ENCODE data around the gene C10orf53.
"Not testable (repeated sequence)": the region's sequence is repeated elsewhere in the genome, so short reads cannot be mapped to it uniquely, and the experiment has no call there.

The C10orf53 gene

DNA sequence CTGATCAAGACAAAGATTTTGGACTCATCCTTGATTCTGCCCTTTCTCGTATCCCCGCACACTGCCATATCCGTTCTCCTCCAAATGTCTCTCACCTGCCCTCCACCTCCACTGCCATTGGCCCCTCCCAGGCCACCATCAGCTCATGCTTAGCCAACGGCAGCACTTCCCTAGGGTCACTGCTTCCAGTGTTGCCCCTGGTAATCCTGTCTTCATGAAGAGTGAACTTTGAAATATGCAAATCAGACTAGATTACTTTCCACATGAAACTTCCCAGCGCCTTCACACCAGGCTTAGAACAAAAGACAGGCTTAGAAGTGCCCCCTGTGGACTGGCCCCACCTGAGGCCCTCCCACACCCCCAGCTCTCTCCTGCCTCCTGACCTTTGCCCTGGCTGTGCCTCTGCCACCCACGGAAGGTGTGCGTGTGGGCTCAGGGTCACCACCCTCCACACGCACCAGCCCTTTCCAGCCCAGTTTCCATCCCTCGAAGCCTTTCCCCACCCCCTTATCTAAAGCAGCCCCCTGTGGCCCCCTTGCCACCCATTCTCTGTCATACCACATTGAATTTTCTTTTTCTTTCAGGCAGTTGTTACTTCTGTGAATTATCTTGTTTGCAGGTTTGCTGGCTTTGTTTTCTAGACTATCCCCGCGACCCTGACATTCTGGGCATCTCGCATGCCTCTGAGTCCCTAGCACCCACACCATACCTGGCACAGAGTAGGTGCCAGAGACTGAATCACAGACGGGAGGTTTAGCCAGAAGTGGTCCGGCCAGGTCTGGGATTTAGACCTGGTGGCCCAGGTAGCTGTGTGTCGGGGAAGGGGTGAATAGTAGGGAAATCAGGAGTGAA lies 26.8 kb upstream of the C10orf53 start:
- DNase-seq: no peak

DNA sequence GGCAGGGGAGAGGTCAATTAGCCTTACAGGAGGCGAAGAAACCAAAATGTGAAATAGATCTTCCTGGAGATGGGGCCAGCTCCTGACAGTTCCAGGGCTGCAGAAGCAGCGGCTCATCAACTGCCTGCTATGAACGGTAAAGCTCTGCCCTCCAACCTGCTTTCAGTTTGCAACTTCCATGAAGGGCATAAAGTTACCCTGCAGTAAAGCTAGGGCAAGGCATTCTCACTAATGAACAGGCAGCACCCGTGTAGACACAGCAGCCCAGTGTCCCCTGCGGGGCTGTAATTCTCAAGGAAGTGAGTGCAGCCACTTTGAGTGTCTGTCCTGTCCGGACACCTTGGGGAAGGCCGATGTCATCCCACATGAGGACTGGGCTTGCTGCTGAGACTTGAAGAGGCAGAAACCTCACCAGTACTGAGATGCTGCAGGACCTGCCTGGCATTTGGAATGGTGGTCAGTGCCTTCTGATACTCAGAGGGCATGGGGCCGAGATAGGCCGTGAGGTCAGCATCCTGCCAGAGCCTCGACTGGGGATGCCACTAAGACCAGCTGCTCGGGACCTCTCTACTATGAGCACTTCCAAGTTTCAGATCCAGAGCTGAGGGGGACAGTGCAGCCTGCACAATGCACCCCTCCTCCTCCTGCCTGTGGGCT lies 26.1 kb upstream of the C10orf53 start:
- DNase-seq: no peak

DNA sequence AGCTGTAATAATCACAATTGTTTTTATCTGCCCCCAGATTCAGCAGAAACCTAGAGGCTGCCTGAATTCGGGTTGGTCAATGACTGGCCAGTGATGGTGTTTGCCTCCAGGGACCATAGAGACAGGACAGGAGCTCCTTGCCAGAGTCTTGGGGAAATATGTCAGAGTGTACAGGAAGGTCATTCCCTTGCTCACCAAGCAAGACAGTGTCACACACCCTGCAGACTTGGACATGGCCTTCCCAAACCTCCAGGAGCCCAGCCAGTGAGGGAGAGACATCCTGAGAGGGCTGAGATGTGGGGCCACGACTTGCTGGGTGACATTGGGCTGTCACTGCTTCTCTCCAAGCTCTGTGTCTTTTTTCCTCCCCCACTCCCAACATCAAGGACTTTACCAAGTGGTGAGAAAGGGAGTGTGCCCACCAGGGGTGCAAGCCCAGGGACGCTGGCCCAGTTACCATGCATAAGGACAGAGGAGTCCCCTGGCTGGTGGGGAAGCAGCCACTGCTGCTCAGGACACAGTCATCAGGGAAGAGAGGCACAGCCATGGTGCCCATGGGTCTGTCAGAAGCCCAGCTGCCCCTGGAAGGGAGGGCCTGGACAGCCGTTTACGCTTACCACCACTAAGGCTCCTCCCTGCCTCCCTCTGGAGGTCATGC lies 25.3 kb upstream of the C10orf53 start:
- no peak for DNase-seq

DNA sequence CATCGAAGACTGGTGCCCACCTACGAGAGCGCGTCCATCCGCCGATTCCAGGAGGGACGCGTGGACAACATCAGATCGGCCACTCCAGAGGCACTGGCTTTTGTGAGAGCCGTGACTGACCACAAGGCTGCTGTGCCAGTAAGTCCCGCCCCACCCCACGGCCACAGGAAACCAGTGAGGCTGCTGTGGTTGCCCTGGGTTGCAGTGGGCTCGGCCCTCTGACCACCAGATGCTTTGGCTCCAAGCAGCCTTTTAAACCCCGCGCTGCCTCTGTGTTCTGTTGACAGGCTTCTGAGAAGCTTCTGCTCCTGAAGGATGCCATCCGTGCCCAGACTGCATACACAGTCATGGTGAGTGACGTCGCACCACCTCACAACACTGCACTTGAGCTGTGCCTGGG lies 24.4 kb upstream of the C10orf53 start:
- DNase-seq: no peak

DNA sequence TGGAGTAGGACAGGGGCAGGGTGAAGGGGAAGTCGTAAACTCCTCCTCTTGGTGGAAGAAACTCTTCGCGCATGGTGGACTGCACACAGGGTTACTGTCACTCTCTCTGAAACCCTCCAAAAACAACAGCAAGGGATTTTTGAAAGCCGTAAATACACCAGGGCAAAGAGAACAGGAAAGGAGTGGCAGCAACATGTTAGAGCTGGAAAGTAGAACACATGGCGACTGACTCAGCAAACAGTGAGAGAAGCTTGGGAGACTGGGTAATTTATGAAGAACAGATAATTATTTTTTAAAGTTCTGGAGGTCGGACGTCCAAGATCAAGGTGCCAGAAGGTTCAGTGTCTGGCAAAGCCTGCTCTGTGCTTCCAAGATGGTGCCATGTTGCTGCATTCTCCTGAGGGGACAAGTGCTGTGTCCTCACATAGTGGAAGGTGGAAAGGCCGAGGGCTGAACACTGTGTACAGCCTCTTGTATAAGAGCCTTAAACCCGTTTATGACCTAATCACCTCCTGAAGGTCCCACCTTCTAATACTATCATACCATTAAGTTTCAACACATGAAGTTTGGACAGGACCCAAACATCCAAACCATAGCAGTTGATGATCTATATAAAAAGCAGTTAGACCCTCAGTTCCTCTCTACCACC lies 22.5 kb upstream of the C10orf53 start:
- DNase-seq: no peak

DNA sequence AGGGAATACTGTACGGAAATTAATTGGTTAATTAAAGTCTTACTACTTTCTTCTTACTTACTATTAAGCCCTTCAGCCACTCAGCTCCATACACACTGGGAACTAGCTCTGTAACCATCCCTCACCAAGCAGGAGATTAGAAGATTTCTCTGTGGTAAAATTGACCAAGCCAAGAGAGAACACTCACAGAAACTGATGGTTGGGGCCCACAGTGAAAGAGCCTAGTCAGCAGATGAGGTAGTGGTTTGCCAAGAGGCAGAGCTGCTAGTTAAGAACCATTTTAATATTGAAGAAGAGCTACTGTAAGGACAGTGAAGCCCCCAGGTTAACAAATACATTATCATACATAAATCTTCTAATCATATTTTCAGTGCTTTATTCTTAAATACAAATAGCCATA lies 21.8 kb upstream of the C10orf53 start:
- no peak for DNase-seq

DNA sequence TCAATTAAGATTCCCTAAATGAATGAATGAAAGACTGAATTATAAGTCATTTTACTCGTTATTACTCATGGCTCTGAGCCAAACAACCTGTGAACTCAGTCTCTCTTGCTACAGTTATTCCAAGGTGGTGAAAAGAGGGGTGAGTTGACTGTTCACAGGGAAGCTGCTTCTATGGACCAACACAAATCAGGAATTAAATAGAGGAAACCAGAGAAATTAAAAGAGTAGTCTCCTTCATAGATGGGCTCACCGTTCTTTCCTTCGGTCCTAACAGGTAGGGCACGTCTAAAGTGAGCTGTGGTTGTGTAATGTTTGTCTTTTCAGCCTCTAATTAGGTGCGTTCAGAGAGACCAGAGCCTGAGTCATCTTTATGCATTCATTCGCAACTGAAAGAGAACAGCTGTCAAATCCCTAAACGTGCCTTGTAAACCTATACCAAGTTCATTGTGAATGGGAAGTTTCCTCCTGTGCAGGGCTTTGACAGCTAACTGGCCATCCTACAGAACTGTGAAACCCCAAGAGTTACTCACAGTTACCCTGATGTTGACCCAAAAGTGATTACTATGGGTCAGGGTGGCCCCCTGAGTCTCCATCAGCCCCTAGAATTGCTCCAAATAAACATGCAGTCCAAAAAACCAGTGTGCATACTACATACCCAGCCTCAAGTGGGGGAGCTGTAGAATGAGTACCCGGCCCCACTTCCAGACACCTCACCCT lies 18.2 kb upstream of the C10orf53 start:
- no peak for DNase-seq

DNA sequence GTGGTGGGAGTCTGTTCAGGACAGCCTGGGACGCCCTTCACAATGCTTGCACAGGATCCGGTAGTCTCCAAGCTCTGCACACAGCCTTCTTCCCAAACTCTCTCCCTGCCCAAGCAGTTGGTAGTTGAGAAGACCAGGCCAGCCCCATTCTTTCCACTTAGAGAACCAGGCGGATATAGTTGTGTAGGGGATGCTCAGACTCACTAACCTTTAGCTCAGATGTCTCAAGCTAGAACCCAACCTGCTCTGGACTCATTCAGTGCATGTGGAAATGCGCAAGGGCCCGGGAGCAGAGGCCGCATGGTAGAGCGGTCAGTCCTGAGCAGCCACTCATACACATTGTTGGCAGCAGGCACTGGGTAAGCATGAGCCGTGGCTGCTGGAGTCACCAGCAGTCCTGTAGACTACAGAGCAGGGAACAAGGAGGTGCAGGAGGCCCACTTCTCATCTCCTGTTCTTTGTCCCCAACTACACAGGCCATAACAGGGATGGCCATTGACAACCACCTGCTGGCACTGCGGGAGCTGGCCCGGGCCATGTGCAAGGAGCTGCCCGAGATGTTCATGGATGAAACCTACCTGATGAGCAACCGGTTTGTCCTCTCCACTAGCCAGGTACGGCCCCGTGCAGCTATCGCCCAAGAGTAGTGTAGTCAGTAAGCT lies 17.2 kb upstream of the C10orf53 start:
- DNase-seq: no peak

DNA sequence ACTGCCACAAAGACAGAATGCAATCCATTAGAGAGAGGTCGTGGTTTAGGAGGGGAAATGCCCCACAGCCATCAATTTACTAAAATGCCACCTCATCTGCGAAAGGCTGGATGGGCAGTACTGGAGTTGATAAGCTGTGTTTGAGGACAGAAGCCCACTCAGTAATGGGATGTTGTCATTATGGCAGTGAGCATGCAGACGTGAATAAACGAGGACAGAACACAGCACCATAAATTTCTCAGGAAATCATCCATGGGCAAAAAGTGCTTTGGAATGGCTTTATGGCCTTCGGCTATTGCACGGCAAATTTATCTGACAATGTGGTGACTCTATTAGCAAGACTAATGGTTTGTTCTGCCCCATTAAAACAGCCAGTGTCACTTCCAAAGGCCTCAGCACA lies 15.9 kb upstream of the C10orf53 start:
- DNase-seq: no peak

DNA sequence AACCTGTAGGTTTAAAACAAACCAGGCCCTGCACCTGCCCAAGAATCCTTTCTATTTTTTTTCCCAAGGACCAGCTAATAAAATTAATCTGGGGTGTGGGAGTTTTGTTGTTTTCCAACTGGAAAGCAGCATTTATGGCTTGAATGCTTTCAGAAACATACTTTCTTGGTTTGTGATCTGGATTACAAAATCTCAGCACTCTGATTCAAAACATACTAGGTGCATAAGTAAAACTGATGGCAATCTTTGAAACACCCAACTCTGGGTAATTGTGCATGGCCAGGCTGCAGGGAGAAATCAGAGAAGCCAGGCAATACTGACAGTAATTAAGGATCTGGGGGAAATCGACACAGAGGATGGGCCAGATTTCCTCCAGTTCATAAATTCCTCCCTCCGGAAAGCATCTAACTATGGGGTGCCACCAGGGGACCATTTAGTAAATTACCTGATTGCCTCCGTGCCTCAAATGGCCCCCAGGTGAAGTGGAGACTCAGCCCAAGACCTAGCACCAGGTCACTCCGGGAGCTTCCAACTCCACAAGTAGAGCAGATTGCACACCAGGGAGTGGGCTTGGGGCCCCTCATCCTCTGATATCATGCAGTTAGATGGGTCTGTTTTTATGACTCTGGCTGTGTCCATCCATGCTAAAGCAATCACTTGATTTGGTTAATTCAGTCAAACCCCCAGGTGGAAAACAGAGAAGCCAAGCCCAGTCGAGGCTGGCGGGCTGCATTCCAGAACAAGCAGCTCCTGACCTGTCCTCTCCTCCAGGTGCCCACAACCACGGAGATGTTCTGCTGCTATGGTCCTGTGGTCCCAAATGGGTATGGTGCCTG lies 15.2 kb upstream of the C10orf53 start:
- DNase-seq: no peak

DNA sequence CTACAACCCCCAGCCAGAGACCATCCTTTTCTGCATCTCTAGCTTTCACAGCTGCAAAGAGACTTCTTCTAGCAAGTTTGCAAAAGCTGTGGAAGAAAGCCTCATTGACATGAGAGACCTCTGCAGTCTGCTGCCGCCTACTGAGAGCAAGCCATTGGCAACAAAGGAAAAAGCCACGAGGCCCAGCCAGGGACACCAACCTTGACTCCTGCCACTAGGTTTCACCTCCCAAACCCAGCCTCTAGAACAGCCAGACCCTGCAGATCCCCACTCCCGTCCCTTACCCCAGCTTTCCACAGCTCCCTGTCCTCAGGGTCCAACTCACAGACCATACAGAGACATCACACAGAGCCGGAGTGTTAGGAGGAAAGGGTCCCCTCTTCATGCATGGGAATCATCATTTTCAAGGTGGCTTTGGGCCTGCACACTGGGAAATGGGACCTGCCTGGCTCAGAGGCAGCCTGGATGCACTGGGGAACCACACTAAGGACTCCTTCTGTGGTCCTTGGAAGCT lies 14.6 kb upstream of the C10orf53 start:
- no peak for DNase-seq

DNA sequence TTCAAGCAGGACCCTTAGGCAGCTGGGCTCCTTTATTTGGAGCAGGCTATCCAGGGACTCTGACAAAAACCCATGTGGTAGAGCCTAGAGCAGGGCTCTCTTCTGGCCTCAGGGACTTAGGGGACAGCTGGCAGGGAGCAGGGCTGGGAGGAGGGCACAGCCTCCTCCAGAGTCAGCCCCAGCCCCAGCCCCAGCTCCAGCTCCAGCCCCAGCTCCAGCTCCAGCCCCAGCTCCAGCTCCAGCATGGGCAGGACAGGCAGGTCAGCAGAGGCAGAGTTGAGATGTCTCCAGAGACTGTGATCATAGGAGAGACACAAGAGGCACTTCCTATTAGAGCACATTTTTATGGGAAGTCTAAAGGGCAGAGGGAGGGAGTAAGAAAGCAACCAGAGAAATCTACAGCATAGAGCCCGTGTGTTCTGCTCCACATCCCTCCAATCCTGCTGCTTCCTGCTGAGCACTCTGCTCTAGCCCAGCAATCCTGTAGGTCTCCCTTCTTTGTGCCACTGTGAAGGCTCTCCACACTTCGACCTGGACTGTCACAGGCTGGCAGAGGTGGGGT lies 13.3 kb upstream of the C10orf53 start:
- no peak for DNase-seq

DNA sequence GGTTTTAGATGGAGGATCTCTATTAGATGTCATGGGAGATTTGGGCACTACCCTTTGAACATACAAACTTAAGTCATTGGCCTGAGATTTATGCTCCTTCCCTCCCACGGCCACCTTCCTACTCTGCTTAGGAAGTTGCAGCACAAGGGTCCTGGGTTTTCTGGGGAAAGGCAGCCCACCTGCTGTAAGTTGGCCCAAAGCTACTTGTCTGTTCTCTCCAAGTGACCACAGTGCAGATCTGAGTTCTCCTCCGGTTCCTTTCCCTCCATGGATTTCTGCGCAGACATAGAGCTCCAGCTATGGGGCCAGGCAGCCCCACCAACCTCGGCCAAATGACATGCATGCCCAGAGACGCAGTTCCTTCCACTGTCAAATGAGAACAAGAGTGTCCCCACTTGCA lies 12.8 kb upstream of the C10orf53 start:
- DNase-seq: no peak

DNA sequence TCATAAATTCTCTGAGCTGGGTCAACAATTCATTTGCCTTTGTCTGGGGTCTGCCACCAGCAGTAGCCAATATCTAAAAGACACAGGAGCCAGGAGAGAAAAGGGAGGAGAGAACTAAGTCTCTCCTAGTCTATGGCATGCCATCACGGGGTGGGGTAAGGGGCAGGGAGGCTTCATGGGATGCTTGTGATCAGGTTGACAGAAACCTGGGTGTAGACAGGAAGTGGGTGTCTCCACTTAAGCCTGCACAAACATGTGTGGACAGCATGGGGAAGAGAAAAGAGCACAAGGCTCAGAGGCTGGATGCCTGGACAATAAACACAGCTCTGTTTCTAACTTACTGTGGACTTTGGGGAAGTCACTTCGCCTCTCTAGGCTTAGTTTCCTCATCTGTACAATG lies 11.5 kb upstream of the C10orf53 start:
- DNase-seq: no peak

DNA sequence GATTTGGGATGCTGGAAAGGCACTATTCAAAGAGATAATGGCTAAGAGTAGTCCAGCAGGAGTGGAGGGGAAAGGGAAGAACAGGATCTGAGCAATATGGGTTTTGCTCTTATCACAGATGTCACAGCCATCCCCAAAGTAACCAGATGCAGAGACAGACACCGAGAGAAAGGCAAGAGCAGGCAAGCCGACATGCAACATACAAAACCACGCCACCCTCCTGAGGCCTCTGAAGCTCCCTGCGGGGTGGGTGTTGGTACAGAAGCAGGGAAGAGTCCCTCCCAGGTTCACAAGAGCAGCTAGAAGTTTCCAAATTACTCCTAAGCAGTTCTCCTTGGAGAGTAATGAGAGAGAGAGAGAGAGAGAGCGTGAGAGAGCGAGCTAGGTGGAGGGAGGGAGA lies 10.8 kb upstream of the C10orf53 start:
- no peak for DNase-seq

DNA sequence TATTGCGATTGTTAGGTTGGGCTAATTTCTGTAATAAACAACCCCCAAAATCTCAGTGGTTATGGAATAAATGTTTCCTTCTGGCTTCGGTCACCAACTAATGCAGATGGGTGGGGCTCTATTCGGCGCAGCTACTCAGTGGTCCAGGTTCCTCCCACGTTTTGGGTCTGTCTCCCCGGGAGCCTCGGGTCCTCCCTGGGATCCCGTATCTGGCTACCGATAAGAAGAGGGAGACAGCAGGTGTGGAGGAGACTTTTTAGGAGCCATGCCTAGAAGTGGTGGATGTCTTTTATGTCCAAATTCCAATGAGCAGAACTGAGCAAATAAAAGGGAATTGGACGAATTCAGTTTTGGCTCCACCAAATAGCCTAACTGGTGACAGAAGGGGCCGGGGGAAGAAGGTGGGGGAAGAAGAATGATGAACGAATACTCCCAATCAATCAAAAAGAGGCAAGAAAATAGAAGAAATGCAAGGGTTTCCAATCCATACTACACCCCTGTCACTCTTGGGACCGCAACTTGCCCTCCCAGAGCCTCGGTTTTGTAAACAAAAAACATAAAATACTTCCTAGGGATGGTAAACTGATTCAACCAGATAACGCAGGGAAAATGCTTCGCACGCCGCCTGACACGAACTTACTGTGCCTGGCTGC lies 498 bp upstream of the C10orf53 start:
- DNase-seq: no peak

DNA sequence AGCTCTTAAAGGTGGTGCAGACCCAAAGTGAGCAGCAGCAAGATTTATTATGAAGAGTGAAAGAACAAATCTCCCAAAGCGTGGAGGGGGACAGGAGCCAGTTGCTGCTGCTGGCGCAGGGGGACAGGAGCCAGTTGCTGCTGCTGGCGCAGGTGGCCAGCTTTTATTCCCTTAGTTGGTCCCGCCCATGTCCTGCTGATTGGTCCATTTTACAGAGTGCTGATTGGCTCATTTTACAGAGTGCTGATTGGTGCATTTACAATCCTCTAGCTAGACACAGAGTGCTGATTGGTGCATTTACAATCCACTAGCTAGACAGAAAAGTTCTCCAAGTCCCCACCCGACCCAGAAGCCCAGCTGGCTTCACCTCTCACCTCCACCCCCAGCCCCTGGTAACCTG lies 3.0 kb downstream of the C10orf53 start:
- not testable (repeated sequence) for DNase-seq

DNA sequence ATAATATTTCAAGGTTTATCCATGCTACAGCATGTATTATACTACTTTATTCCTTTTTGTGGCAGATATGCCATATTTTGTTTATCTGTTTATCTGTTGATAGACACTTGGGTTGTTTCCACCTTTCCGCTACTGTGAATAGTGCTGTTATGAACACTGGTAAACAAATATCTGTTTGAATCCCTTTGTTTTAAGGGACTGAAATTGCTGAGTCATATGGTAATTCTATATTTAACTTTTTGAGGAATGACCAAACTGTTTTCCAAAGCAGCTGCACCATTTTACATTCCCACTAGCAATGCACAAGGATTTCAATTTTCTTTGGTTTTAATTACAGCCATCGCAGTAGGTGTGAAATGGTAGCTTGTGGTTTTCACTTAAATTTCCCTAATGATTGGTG lies 3.4 kb downstream of the C10orf53 start:
- no peak for DNase-seq

DNA sequence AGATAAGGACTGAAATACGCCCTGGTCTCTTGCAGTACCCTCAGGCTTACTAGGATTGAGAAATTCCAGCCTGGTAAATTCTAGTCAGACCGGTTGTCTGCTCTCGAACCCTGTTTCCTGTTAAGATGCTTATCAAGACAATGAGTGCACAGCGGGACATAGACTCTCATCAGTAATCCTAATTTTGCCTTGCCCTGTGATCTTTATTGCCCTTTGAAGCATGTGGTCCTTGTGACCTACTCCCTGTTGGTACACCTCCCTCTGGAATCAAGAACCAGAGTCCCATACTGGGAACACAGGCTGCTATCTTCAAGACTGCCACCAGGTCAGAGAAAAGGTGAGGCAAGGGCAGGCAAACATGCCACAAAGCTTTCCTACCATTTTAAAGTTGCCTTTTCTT lies 7.2 kb downstream of the C10orf53 start:
- no peak for DNase-seq

DNA sequence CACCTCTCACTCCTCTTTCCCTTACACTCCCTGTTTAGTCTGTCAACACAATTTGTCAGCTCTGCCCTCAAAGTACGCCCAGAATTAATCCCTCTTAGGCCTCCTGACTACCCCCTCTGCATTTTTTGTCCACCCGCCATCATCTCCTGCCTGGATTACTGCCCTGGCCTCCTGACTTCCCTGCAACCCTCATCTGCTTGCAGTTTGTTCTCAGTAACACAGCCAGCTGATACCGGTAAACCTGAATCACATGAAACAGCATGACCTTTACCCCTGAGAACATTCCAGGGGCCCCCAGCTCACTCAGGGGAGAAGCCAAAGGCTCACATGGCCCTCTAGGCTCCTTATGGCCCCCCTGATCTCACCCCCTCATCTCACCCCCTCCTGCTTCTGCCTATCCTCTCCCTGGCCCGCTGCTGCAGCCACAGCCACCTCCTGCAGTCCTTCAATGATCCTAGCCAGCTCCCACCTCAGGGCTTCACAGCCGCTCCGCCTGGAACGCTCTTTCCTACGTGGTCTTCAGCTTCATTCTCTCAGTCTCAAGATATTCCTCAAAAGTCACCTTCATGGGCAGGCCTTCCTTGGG lies 8.9 kb downstream of the C10orf53 start:
- no peak for DNase-seq

Data from cortex of kidney (tissue), 1 donor.